NT2/D1 (cell line): ENCODE data around the gene SLC9C2.

ENCODE experiments used
- SUZ12 ChIP-seq: IDR thresholded peaks from 2 replicates; pipeline ENCODE4 v1.6.1; 2011; ENCODE audit not compliant: insufficient read length, insufficient read depth; ENCODE audit errors: extremely low read depth
- ZNF274 ChIP-seq: IDR thresholded peaks from 2 replicates; pipeline ENCODE4 v1.6.1; 2011; ENCODE audit warnings: mild to moderate bottlenecking, low read depth, low read length

- TF ChIP-seq SUZ12, result no peak
- no peak for TF ChIP-seq ZNF274
Measured at GRCh38 chr1:173482683-173483082, 120.2 kb downstream of the SLC9C2 start.
